ENCODE results near the gene FGF18.

GRCh38 chr5:171505473-171506043, 86.1 kb downstream of the FGF18 start:
- TF ChIP-seq POLR2A (IDR thresholded peaks at IDR 0.05; ENCODE audit: low read depth) = no peak
- TF ChIP-seq CTCF (IDR thresholded peaks at IDR 0.05) = no peak
